ENCODE results near the gene ITGB4. TPM values are rescaled to one million over a fixed set of nuclear protein-coding genes. Genes with fewer than 3 reads are reported as not detected.

The ITGB4 gene
- total RNA-seq, 2 experiments from 2014 or later, result 0.69 to 1.8 TPM

- intact Hi-C loops (cut with micrococcal nuclease), result no loop called here
- H3K9me3 Mint-ChIP-seq, result no peaks in the 10 kb centered on the region
- H3K27me3 Mint-ChIP-seq, result no peaks in the 10 kb centered on the region
- DNase-seq (no peak), ATAC-seq (no peak)
- H3K27ac Mint-ChIP-seq, result no peak overlapping the region
- peaks cover 2% of the 10 kb centered on the region for H3K4me1 Mint-ChIP-seq (ENCODE audit: low read depth)
- POLR2A ChIA-PET, result interaction anchor here (1.0 kb wide), 1 partner anchor 10 kb away, joined by 4 read pairs; no protein-coding TSS in a partner anchor
- no peak overlapping the region for H3K4me3 Mint-ChIP-seq
- TF ChIP-seq CTCF (IDR thresholded peaks at IDR 0.05), result no peak
- CTCF ChIA-PET, result interaction anchor here (0.6 to 22.4 kb wide), 2 partner anchors 18 to 78 kb away, joined by 3 to 217 read pairs; no protein-coding TSS in a partner anchor
- H3K36me3 Mint-ChIP-seq (ENCODE audit: low read depth), result no peaks in the 10 kb centered on the region
Observed at GRCh38 chr17:75731716-75732498, 10.6 kb downstream of the ITGB4 start.

- no peak overlapping the region for H3K27ac Mint-ChIP-seq
- no peaks in the 10 kb centered on the region for H3K9me3 Mint-ChIP-seq
- peaks cover 6% of the 10 kb centered on the region for H3K4me1 Mint-ChIP-seq (ENCODE audit: low read depth)
- CTCF ChIA-PET, result interaction anchor here (22.4 kb wide), 1 partner anchor 16 kb away, joined by 217 read pairs; no protein-coding TSS in a partner anchor
- no peaks in the 10 kb centered on the region for H3K36me3 Mint-ChIP-seq (ENCODE audit: low read depth)
- ATAC-seq (no peak), DNase-seq (no peak)
- POLR2A ChIA-PET, result interaction anchor here (0.6 kb wide), 1 partner anchor 117 kb away, joined by 3 read pairs; no protein-coding TSS in a partner anchor
- H3K27me3 Mint-ChIP-seq, result peaks cover 2% of the 10 kb centered on the region
- no peak overlapping the region for H3K4me3 Mint-ChIP-seq
- no peak for TF ChIP-seq CTCF (IDR thresholded peaks at IDR 0.05)
- intact Hi-C loops (cut with micrococcal nuclease), result no loop called here
Observed at GRCh38 chr17:75733471-75733870, 12.2 kb downstream of the ITGB4 start.

- TF ChIP-seq CTCF (IDR thresholded peaks at IDR 0.05), result no peak
- POLR2A ChIA-PET, result no interaction called here
- Mint-ChIP-seq H3K9me3 (no peaks in the 10 kb centered on the region), H3K27ac (peak overlapping the region; percentile 59), H3K36me3 (ENCODE audit: low read depth) (no peaks in the 10 kb centered on the region), H3K4me3 (no peak overlapping the region), H3K4me1 (ENCODE audit: low read depth) (peaks cover 6% of the 10 kb centered on the region), H3K27me3 (peaks cover 2% of the 10 kb centered on the region)
- CTCF ChIA-PET, result interaction anchor here (2.2 to 22.4 kb wide), 2 partner anchors 15 to 102 kb away, joined by 6 to 217 read pairs; partner anchors contain the start of gene SMIM5
- no peak for DNase-seq
- intact Hi-C loops (cut with micrococcal nuclease), result no loop called here
- ATAC-seq, result no peak
Observed at GRCh38 chr17:75734674-75735294, 13.5 kb downstream of the ITGB4 start.

DNA sequence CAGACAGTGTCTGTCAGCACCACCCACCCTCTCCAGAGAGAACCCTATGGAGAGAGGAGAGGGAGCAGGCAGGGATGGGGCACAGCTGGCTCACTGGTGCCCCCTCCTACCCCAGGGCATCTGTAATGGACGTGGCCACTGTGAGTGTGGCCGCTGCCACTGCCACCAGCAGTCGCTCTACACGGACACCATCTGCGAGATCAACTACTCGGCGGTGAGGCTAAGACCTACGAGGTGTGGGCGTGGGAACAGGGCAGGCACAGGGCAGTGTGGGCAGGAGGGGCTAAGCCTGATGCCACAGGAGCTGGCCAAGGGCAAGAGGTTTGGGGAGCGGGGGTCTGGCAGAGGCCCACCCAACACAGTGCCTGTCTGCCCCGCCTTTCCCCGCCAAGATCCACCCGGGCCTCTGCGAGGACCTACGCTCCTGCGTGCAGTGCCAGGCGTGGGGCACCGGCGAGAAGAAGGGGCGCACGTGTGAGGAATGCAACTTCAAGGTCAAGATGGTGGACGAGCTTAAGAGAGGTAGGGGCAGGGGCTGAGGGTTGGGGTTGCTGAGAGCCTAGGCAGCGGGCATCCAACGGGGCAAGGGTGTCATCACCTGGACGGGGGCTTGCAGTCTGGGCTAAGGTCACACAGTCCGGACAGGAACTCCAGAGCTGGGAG lies 15.0 kb downstream of the ITGB4 start:
- H3K9me3 Mint-ChIP-seq, result no peaks in the 10 kb centered on the region
- DNase-seq (no peak), ATAC-seq (no peak)
- no peak overlapping the region for H3K4me3 Mint-ChIP-seq
- intact Hi-C loops (cut with micrococcal nuclease), result no loop called here
- TF ChIP-seq CTCF (IDR thresholded peaks at IDR 0.05), result no peak
- no peaks in the 10 kb centered on the region for H3K36me3 Mint-ChIP-seq (ENCODE audit: low read depth)
- no peak overlapping the region for H3K27ac Mint-ChIP-seq
- peaks cover 6% of the 10 kb centered on the region for H3K4me1 Mint-ChIP-seq (ENCODE audit: low read depth)
- CTCF ChIA-PET, result interaction anchor here (2.2 to 22.4 kb wide), 3 partner anchors 13 to 103 kb away, joined by 6 to 217 read pairs (median 14); partner anchors contain the start of gene SMIM5
- POLR2A ChIA-PET, result no interaction called here
- peaks cover 2% of the 10 kb centered on the region for H3K27me3 Mint-ChIP-seq
